GM13976 (cell line): Measurements from ENCODE around the gene C1orf159.
A peak's percentile ranks its signal among the peaks of the same experiment; 100 is the strongest.

Source experiments
- DNase-seq: peaks from one replicate; pipeline ENCODE4 v3.0.0; 2012; ENCODE audit warnings: low spot score
- in situ Hi-C: fragments of 300-500 bp; cut with MboI; formaldehyde crosslinking; loops from one replicate; pipeline ENCODE4 v1.12.0; 2022; ENCODE audit warnings: low sequenced_read_pairs, mixed read lengths, inconsistent platforms; ENCODE audit not compliant: unreplicated experiment
- TF ChIP-seq, protein P1 (sequence below): IDR thresholded peaks from 2 replicates; pipeline ENCODE4 v1.5.1; 2012; ENCODE audit warnings: borderline replicate concordance, mild to moderate bottlenecking; ENCODE audit not compliant: insufficient read depth; ENCODE audit errors: extremely low read depth, missing control alignments, control extremely low read depth

C1orf159 gene

DNA sequence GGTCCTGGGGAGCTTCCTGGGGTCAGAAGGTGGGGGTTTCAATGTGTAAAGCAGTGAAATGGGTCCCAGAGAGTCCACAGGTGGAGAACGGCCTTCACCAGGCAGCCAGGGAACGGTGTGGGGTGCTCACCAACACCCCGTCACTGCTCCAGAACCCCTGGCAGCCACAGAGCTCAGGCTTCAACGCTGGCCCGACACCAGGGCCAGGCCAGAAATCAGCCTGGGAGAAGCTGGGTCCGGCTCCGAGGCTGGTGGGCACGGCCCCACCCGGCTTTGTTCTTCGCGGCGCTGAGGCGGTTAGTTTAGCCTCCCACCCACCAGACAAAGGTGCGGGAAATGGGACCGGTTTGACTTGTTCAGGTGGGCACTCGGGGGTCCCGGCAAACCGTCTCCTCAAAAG lies 24.8 kb upstream of the C1orf159 start:
- DNase-seq = no peak
- TF ChIP-seq, protein P1, sequence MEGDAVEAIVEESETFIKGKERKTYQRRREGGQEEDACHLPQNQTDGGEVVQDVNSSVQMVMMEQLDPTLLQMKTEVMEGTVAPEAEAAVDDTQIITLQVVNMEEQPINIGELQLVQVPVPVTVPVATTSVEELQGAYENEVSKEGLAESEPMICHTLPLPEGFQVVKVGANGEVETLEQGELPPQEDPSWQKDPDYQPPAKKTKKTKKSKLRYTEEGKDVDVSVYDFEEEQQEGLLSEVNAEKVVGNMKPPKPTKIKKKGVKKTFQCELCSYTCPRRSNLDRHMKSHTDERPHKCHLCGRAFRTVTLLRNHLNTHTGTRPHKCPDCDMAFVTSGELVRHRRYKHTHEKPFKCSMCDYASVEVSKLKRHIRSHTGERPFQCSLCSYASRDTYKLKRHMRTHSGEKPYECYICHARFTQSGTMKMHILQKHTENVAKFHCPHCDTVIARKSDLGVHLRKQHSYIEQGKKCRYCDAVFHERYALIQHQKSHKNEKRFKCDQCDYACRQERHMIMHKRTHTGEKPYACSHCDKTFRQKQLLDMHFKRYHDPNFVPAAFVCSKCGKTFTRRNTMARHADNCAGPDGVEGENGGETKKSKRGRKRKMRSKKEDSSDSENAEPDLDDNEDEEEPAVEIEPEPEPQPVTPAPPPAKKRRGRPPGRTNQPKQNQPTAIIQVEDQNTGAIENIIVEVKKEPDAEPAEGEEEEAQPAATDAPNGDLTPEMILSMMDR = no peak
- in situ Hi-C loops = no loop called here

- in situ Hi-C loops = no loop called here
- TF ChIP-seq, protein P1 = no peak
- DNase-seq = peak; percentile 93
Observed at GRCh38 chr1:1137256-1138045, 21.6 kb upstream of the C1orf159 start.

DNA sequence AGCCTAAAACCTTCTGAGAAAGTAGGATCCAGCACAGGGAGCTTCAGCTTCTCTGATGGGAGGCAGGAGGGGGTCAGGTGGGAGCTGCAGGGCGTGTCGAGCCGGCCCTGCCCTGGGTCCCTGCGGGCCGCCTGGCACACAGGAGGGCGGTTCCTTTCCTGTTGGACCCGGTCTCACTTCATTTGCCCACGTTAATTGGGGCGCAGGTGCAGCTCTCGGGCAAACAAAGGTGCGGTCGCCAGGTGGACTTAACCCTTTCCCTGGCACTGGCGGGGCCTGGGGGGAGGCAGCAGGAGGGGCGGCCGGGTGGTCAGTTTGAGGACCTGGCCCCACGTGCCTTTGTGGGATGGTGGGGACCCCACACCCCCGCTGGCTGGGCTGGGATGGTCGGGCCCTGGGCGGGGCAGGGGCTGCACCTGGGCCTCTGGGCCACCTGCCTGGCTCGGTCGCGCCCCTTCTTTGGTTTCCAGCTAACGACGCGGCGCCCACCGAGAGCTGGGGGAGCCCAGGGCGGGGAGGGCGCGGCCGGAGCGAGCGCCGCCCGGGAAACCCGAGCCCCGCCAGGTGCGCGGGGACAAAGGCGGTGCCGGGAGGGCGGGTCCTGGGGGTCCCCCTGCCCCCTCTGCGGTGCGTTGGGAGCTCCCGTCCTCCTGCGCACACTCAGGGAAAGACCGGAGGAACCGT lies 20.8 kb upstream of the C1orf159 start:
- TF ChIP-seq, protein P1 = no peak
- in situ Hi-C loops = no loop called here
- DNase-seq = peak; percentile 82

DNA sequence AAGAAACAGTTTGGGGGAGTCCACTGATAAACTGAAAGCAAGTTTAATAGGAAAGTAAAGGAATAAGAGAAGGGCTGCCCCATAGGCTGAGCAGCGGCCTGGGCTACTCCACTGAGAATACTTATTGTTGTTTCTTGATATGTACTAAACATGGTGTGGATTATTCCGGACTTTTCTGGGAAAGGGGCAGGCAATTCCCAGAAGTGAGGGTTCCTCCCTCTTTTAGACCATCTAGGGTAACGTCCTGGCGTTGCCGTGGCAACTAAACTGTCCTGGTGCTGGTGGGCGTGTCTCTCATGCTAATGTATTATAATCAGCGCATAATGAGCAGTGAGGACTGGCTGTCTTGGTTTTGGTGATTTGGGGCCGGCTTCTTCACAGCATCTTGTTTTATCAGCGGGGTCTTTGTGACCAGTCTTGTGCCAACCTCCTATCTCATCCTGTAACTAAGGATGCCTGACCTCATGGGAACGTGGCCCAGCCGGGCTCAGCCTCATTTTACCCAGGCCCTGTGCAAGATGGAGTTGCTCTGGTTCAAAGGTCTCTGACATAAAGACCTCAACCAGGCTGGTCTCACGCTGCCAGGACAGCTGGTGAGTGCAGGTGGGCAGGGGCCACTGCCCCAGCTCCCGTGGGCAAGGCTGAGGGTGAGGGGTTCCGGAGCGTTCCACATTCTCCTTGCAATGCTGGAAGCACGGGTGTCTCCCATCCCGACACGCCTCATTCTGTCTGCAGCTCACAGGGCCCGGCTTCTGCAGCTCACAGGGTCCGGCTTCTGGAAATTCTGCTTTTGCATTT lies 19.6 kb upstream of the C1orf159 start:
- DNase-seq = no peak
- in situ Hi-C loops = no loop called here
- TF ChIP-seq, protein P1 = no peak

- no peak for DNase-seq
- TF ChIP-seq, protein P1 = no peak
- in situ Hi-C loops = no loop called here
Observed at GRCh38 chr1:1134300-1134970, 18.5 kb upstream of the C1orf159 start.

- no peak for DNase-seq
- TF ChIP-seq, protein P1 = no peak
- in situ Hi-C loops = no loop called here
Observed at GRCh38 chr1:1132956-1133750, 17.3 kb upstream of the C1orf159 start.
